ENCODE results near the gene CUBN.

The CUBN gene

GRCh38 chr10:17106991-17107390 lies 22.6 kb downstream of the CUBN start:
- Mint-ChIP-seq H3K9me3 (ENCODE audit: low read depth) (no peaks in the 10 kb centered on the region), H3K4me3 (no peak overlapping the region), H3K27ac (no peak overlapping the region), H3K4me1 (ENCODE audit: low read depth) (peaks cover 6% of the 10 kb centered on the region), H3K36me3 (peaks cover 19% of the 10 kb centered on the region), H3K27me3 (no peaks in the 10 kb centered on the region)

DNA sequence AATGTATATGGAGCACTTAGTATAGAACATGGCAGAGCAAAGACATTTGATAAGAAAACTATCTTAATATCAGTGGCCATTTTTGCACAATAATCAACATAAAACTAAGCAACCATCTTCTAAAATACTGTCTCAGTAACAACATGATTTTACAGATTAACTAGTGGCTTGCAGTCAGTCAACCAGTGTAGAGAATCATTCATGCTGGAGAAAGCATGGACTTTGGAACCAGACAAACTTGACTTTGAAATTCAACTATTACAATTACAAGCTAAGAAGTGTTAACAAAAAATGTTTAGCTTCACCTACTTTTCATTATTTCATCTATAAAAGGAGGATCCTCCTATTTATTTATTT lies 27.7 kb downstream of the CUBN start:
- no peaks in the 10 kb centered on the region for H3K4me1 Mint-ChIP-seq (ENCODE audit: low read depth)

DNA sequence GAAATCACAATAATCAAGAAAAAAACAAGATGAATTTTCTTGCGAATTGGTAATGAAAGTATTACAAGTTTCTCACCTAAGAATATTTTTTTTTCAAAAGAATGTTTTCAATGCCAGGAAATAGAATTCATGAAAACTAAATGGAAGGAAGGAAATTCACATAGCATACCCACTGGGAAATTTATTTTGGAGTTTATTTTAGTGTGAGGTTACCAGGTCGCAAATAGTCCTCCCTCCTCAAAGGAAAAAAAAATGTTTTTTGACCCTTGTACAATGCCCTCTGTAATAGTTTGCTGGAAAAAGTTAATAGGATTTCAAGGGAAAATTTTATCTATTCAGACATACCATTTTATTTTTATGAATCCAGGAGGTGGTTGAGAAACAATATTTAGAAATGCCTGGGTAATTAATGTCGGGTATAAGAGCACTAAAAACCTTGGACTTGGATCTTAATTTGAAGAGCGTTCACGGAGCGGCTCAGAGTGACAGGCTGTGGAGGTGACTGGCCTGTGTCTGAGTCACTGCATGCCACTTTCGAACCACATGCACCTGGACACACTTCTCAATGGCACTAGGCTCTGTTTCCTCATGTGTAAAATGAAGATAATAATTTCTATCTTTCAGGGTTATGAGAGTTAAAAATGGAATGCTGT lies 28.2 kb downstream of the CUBN start:
- Mint-ChIP-seq H3K27me3 (no peaks in the 10 kb centered on the region), H3K36me3 (peaks cover 21% of the 10 kb centered on the region), H3K4me1 (ENCODE audit: low read depth) (no peaks in the 10 kb centered on the region), H3K4me3 (no peak overlapping the region), H3K27ac (no peak overlapping the region), H3K9me3 (ENCODE audit: low read depth) (peaks cover 5% of the 10 kb centered on the region)

More for the DNA sequence above, 27.7 kb downstream of the CUBN start:
- H3K9me3 Mint-ChIP-seq (ENCODE audit: low read depth): peaks cover 2% of the 10 kb centered on the region
- no peak overlapping the region for H3K4me3 Mint-ChIP-seq
- H3K36me3 Mint-ChIP-seq: peaks cover 19% of the 10 kb centered on the region
- H3K27ac Mint-ChIP-seq: no peak overlapping the region
- no peaks in the 10 kb centered on the region for H3K27me3 Mint-ChIP-seq

DNA sequence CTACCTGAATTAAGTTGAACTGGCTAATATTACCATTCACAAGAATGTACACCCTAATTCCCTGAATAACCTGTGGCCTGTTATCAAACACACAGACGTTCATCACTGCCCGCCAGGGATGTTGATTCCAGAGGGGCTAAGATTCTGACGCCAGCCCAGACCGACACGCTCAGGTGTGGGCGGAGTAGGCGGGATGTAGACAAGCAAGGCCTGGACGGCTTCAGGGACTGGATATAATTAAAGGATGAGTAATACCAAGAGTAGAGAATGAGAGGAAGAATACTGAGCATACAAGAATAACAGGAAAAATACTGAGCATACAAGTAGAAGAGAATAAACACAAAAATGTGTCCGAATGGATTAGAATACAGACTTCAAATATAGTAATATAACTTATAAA lies 29.0 kb downstream of the CUBN start:
- H3K9me3 Mint-ChIP-seq (ENCODE audit: low read depth): peaks cover 5% of the 10 kb centered on the region
- H3K27me3 Mint-ChIP-seq: no peaks in the 10 kb centered on the region
- peaks cover 22% of the 10 kb centered on the region for H3K36me3 Mint-ChIP-seq
- H3K4me3 Mint-ChIP-seq: no peak overlapping the region
- no peak overlapping the region for H3K27ac Mint-ChIP-seq
- no peaks in the 10 kb centered on the region for H3K4me1 Mint-ChIP-seq (ENCODE audit: low read depth)

- H3K4me3 Mint-ChIP-seq: no peak overlapping the region
- no peaks in the 10 kb centered on the region for H3K4me1 Mint-ChIP-seq (ENCODE audit: low read depth)
- H3K27me3 Mint-ChIP-seq: no peaks in the 10 kb centered on the region
- H3K36me3 Mint-ChIP-seq: peaks cover 19% of the 10 kb centered on the region
- H3K9me3 Mint-ChIP-seq (ENCODE audit: low read depth): peaks cover 5% of the 10 kb centered on the region
- no peak overlapping the region for H3K27ac Mint-ChIP-seq
Measured at GRCh38 chr10:17098012-17098411, 31.6 kb downstream of the CUBN start.

GRCh38 chr10:17094844-17095243 lies 34.8 kb downstream of the CUBN start:
- Mint-ChIP-seq H3K27ac (no peak overlapping the region), H3K9me3 (ENCODE audit: low read depth) (peaks cover 5% of the 10 kb centered on the region), H3K36me3 (peaks cover 23% of the 10 kb centered on the region), H3K4me3 (no peak overlapping the region), H3K27me3 (no peaks in the 10 kb centered on the region), H3K4me1 (ENCODE audit: low read depth) (peaks cover 5% of the 10 kb centered on the region)

GRCh38 chr10:17092986-17093803 lies 36.4 kb downstream of the CUBN start:
- Mint-ChIP-seq H3K36me3 (peaks cover 20% of the 10 kb centered on the region), H3K9me3 (ENCODE audit: low read depth) (peaks cover 5% of the 10 kb centered on the region), H3K4me1 (ENCODE audit: low read depth) (peaks cover 5% of the 10 kb centered on the region), H3K27ac (no peak overlapping the region), H3K27me3 (no peaks in the 10 kb centered on the region), H3K4me3 (no peak overlapping the region)

- Mint-ChIP-seq H3K36me3 (peaks cover 22% of the 10 kb centered on the region), H3K4me3 (no peak overlapping the region), H3K9me3 (ENCODE audit: low read depth) (peaks cover 5% of the 10 kb centered on the region), H3K27ac (no peak overlapping the region), H3K4me1 (ENCODE audit: low read depth) (peaks cover 5% of the 10 kb centered on the region), H3K27me3 (no peaks in the 10 kb centered on the region)
Measured at GRCh38 chr10:17092216-17092944, 37.2 kb downstream of the CUBN start.

GRCh38 chr10:17088118-17088806 lies 41.3 kb downstream of the CUBN start:
- Mint-ChIP-seq H3K9me3 (ENCODE audit: low read depth) (no peaks in the 10 kb centered on the region), H3K4me1 (ENCODE audit: low read depth) (peaks cover 5% of the 10 kb centered on the region), H3K27me3 (no peaks in the 10 kb centered on the region), H3K36me3 (peaks cover 30% of the 10 kb centered on the region), H3K27ac (no peak overlapping the region), H3K4me3 (no peak overlapping the region)

DNA sequence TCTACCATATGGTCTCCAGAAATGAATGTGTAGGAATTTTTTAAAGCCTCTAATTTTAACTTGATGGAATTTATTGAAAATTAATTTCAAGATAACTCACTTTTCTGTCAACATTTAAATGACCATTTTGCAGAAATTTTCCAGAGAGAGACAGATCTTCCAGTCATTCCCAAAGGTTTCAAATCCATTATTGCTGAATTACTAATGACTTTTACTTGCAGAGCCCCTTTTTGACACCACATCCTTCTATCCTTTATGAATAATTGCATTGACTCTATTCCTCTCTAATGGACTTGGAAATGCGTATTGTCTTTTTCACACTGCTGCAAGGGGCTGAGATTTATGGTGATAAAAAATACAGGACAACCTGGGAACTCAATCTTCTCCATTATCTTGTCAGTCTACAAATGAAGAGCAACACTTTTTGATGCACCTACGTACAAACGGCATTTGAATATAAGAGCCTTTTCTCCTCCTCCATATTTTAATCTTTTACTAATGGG lies 42.7 kb downstream of the CUBN start:
- Mint-ChIP-seq H3K36me3 (peaks cover 26% of the 10 kb centered on the region), H3K4me3 (no peak overlapping the region), H3K27ac (no peak overlapping the region), H3K4me1 (ENCODE audit: low read depth) (no peaks in the 10 kb centered on the region), H3K27me3 (no peaks in the 10 kb centered on the region), H3K9me3 (ENCODE audit: low read depth) (no peaks in the 10 kb centered on the region)

DNA sequence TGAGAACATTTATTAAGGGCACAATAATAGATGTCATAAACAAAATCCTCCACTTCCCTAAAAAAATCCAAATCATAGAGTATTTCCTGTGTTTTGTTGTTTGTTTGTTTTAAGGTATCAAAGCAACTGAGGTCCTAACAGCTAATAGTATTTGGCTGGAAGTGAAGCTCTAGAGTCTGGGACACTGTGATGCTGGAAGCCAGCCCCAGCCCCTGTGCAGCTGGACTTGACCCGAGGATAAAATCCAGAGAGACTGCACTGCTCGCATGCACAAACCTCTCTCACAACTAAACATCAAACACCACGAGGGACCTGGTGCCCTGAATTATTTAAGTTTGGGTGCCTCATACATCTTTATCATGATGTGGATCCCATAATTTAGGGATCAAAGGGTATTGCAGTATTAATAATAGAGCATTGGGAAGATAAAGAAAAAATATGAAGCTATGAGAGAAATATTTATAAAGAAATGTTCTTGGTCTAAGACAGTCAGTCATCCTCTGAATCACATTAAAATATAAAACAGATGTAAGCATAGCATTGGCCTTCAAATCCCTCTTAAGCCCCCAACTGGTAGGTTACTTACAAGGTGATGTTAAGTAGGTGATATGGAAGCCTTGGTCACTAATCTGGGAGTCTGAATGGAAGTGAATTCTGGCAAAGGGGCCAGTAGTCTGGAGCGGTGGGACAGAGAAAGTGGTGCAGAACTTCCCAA lies 44.4 kb downstream of the CUBN start:
- no peaks in the 10 kb centered on the region for H3K9me3 Mint-ChIP-seq (ENCODE audit: low read depth)
- peaks cover 24% of the 10 kb centered on the region for H3K36me3 Mint-ChIP-seq
- H3K27ac Mint-ChIP-seq: no peak overlapping the region
- no peaks in the 10 kb centered on the region for H3K4me1 Mint-ChIP-seq (ENCODE audit: low read depth)
- H3K27me3 Mint-ChIP-seq: no peaks in the 10 kb centered on the region
- no peak overlapping the region for H3K4me3 Mint-ChIP-seq

GRCh38 chr10:17084258-17084657 lies 45.4 kb downstream of the CUBN start:
- H3K36me3 Mint-ChIP-seq: peaks cover 28% of the 10 kb centered on the region
- no peak overlapping the region for H3K27ac Mint-ChIP-seq
- no peak overlapping the region for H3K4me3 Mint-ChIP-seq
- no peaks in the 10 kb centered on the region for H3K27me3 Mint-ChIP-seq
- H3K4me1 Mint-ChIP-seq (ENCODE audit: low read depth): peaks cover 3% of the 10 kb centered on the region
- no peaks in the 10 kb centered on the region for H3K9me3 Mint-ChIP-seq (ENCODE audit: low read depth)

DNA sequence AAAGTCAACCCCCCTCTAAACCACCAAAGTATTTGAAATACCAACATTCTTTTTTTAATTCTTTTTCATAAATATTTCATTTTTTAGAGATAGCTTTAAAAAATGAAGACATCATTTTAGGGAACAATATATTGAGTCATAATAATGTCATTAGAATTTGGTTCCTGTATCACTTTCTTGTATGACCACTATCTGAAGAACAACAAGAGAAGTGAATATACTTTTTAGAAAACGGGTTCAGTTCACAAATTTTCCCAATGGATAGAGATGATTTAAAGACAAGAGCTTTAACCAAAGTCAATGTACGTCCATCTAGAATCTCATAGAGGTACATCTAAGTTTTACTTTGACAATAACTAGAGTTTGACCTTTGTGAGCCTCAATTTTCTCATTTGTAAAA lies 48.2 kb downstream of the CUBN start:
- no peak overlapping the region for H3K27ac Mint-ChIP-seq
- H3K4me1 Mint-ChIP-seq (ENCODE audit: low read depth): peaks cover 6% of the 10 kb centered on the region
- peaks cover 25% of the 10 kb centered on the region for H3K36me3 Mint-ChIP-seq
- H3K9me3 Mint-ChIP-seq (ENCODE audit: low read depth): no peaks in the 10 kb centered on the region
- H3K4me3 Mint-ChIP-seq: no peak overlapping the region
- H3K27me3 Mint-ChIP-seq: no peaks in the 10 kb centered on the region

DNA sequence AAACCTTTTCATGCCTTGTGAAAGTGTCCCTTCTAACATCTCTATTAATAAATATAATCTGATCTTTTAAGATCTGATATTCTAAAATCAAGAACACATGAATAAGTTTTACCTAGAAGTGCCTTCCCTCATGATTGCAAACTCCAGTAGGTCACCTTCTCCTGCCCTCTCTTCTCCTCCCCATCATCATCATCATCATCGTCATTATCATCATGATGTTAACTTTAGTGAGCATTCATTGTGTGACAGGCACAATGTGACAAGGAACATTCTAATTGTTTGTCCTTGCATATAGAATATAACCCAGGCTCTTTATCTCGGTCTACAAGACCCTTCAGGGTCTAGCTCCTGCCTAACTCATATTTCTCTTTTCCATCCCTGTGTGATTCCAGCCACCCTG lies 51.7 kb downstream of the CUBN start:
- H3K36me3 Mint-ChIP-seq: peaks cover 13% of the 10 kb centered on the region
- no peaks in the 10 kb centered on the region for H3K9me3 Mint-ChIP-seq (ENCODE audit: low read depth)
- H3K4me1 Mint-ChIP-seq (ENCODE audit: low read depth): peaks cover 26% of the 10 kb centered on the region
- no peak overlapping the region for H3K4me3 Mint-ChIP-seq
- no peak overlapping the region for H3K27ac Mint-ChIP-seq
- no peaks in the 10 kb centered on the region for H3K27me3 Mint-ChIP-seq

All from activated naive CD8-positive, alpha-beta T cell (primary cell).